Measurements from ENCODE around the gene SRGAP1.
"Not testable (repeated sequence)": the region's sequence is repeated elsewhere in the genome, so short reads cannot be mapped to it uniquely, and the experiment has no call there.

SRGAP1 gene

GRCh38 chr12:63846238-63846967 lies 1.9 kb downstream of the SRGAP1 start:
- no peak for TF ChIP-seq CTCF (IDR thresholded peaks at IDR 0.05; ENCODE audit: extremely low read depth, missing control alignments)
- DNase-seq (ENCODE audit: low spot score) = no peak

DNA sequence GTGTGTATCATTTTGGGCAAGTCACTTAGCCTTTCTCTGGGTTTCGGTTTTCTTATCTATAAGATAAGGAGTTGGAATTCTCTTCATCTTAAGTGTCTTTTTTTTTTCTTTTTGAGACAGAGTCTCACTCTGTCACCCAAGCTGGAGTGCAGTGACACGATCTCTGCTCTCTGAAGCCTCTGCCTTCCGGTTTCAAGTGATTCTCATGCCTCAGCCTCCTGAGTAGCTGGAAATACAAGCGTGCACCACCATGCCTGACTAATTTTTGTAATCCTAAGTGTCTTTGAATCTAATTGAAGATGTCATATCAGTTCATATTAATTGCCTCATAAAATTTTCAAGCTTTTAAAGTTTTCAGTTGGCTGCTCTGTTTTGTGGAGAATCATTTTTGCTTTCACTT lies 4.0 kb downstream of the SRGAP1 start:
- no peak for TF ChIP-seq CTCF (IDR thresholded peaks at IDR 0.05; ENCODE audit: extremely low read depth, missing control alignments)
- no peak for DNase-seq (ENCODE audit: low spot score)

GRCh38 chr12:63849106-63849620 lies 4.7 kb downstream of the SRGAP1 start:
- TF ChIP-seq CTCF (IDR thresholded peaks at IDR 0.05; ENCODE audit: extremely low read depth, missing control alignments) = no peak
- DNase-seq (ENCODE audit: low spot score) = no peak

- TF ChIP-seq CTCF (IDR thresholded peaks at IDR 0.05; ENCODE audit: extremely low read depth, missing control alignments) = no peak
Observed at GRCh38 chr12:63849641-63850040, 5.1 kb downstream of the SRGAP1 start.

DNA sequence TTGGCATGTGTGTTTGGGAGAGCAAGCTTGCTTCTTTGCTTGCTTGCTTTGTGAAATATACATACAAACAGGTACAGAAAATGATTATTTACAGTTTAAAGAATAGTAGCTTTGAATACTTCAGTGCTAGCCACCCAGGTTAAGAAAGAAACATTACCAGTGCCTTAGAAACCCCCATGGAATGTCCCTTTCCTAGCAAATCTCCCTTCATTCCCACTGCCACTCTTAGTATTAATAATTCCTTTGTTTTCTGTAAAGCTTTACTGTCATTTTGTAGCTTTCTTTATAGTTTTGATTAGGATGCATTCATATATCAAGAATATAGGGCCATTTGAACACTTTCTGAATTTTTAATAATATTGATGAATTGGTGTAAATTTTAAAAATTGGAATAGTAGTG lies 9.5 kb downstream of the SRGAP1 start:
- no peak for DNase-seq (ENCODE audit: low spot score)
- TF ChIP-seq CTCF (IDR thresholded peaks at IDR 0.05; ENCODE audit: extremely low read depth, missing control alignments) = no peak

More at GRCh38 chr12:63849641-63850040, 5.1 kb downstream of the SRGAP1 start:
- DNase-seq (ENCODE audit: low spot score) = no peak

GRCh38 chr12:63855299-63855698 lies 10.8 kb downstream of the SRGAP1 start:
- DNase-seq (ENCODE audit: low spot score) = no peak
- TF ChIP-seq CTCF (IDR thresholded peaks at IDR 0.05; ENCODE audit: extremely low read depth, missing control alignments) = no peak

DNA sequence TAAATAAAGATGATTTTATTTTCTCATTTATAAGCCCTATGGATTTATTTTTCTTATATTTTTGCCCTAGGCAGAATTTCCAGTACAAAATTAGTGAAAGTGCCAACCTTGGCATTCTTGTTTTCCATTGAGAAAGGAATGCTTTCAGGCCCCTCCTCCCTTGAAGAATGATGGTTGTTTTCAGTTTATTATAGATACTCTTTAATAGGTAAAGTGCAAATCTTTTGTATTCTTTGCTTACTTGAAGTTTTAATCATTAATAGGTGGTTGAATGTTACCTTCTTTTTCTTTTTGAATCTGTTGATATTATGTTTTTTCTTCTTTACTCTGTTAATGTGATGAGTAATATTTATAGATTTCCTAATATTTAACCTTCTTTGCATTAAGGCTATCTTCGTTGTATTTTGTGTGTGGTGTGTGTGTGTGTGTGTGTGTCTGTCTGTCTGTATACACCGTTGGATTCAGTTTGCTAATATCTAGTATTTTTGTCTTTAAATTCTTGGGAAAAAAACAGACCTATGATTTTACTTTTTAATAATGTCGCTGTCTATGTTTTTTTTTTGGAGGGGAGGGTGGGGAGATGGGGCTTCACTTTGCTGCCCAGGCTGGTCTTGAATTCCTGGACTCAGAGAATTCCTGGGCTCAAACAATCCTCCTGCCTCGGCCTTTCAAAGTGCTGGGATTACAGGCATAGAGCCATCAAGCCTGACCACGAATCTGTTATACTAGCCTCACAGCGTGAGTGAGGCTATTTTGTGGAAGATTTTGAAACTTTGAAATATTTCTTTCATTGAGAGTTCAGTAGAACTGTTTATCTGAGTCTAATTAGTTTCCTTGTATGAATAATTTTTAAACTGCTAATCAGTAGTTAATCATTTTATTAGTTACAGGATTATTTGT lies 13.5 kb downstream of the SRGAP1 start:
- no peak for DNase-seq (ENCODE audit: low spot score)
- TF ChIP-seq CTCF (IDR thresholded peaks at IDR 0.05; ENCODE audit: extremely low read depth, missing control alignments) = no peak

- not testable (repeated sequence) for DNase-seq (ENCODE audit: low spot score)
Observed at GRCh38 chr12:63859880-63860279, 15.4 kb downstream of the SRGAP1 start.
